Measurements from ENCODE around the gene TNFRSF12A. TPM values are rescaled to one million over a fixed set of nuclear protein-coding genes. Genes with fewer than 3 reads are reported as not detected.
A peak's percentile ranks its signal among the peaks of the same experiment; 100 is the strongest.
"Not testable (repeated sequence)": the region's sequence is repeated elsewhere in the genome, so short reads cannot be mapped to it uniquely, and the experiment has no call there.

TNFRSF12A gene
- total RNA-seq, 1 donor from 2014 or later = 12.3 TPM

GRCh38 chr16:3054965-3055733 lies 35.0 kb downstream of the TNFRSF12A start:
- Histone ChIP-seq H3K9me3 (no peaks in the 10 kb centered on the region), H3K27ac (no peak overlapping the region), H3K36me3 (no peaks in the 10 kb centered on the region), H3K27me3 (no peaks in the 10 kb centered on the region), H3K4me1 (peaks cover 19% of the 10 kb centered on the region), H3K4me3 (no peak overlapping the region)
- DNase-seq (ENCODE audit: extremely low spot score in 2 of 2) = no peak
- intact Hi-C loops (cut with DNase I) = loop anchor here (5.0 kb wide), 2 partner anchors 57 to 107 kb away; partner anchors contain the start of gene ZNF205
- no peak for TF ChIP-seq POLR2AphosphoS5 (IDR thresholded peaks at IDR 0.05; ENCODE audit: insufficient read depth in 1 of 2, low read depth in 1 of 2)
- TF ChIP-seq CTCF (IDR thresholded peaks at IDR 0.05) = no peak
- no peak for TF ChIP-seq POLR2A (IDR thresholded peaks at IDR 0.05)

- not testable (repeated sequence) for H3K36me3 ChIP-seq; DNase-seq (ENCODE audit: extremely low spot score in 2 of 2); H3K27me3 ChIP-seq; H3K27ac ChIP-seq; H3K4me3 ChIP-seq; H3K9me3 ChIP-seq
- H3K4me1 ChIP-seq = peaks cover 19% of the 10 kb centered on the region
- intact Hi-C loops (cut with DNase I) = loop anchor here (5.0 kb wide), 2 partner anchors 57 to 107 kb away; partner anchors contain the start of gene ZNF205
Observed at GRCh38 chr16:3055734-3056115, 35.6 kb downstream of the TNFRSF12A start.

GRCh38 chr16:3056336-3057180 lies 36.4 kb downstream of the TNFRSF12A start:
- H3K4me3 ChIP-seq = no peak overlapping the region
- TF ChIP-seq CTCF (IDR thresholded peaks at IDR 0.05) (no peak), POLR2A (IDR thresholded peaks at IDR 0.05) (no peak), POLR2AphosphoS5 (IDR thresholded peaks at IDR 0.05; ENCODE audit: insufficient read depth in 1 of 2, low read depth in 1 of 2) (no peak)
- H3K27ac ChIP-seq = no peak overlapping the region
- no peaks in the 10 kb centered on the region for H3K36me3 ChIP-seq
- H3K9me3 ChIP-seq = no peaks in the 10 kb centered on the region
- intact Hi-C loops (cut with DNase I) = loop anchor here (5.0 kb wide), 2 partner anchors 56 to 106 kb away; partner anchors contain the start of gene ZNF205
- H3K4me1 ChIP-seq = peaks cover 19% of the 10 kb centered on the region
- DNase-seq (ENCODE audit: extremely low spot score in 2 of 2) = no peak
- no peaks in the 10 kb centered on the region for H3K27me3 ChIP-seq

GRCh38 chr16:3057181-3058138 lies 37.3 kb downstream of the TNFRSF12A start:
- H3K27me3 ChIP-seq = no peaks in the 10 kb centered on the region
- no peak for DNase-seq (ENCODE audit: extremely low spot score in 2 of 2)
- H3K27ac ChIP-seq = no peak overlapping the region
- no peaks in the 10 kb centered on the region for H3K9me3 ChIP-seq
- TF ChIP-seq CTCF (IDR thresholded peaks at IDR 0.05) = no peak
- peaks cover 19% of the 10 kb centered on the region for H3K4me1 ChIP-seq
- intact Hi-C loops (cut with DNase I) = loop anchor here (5.0 kb wide), 2 partner anchors 55 to 105 kb away; partner anchors contain the start of gene ZNF205
- H3K4me3 ChIP-seq = peak overlapping the region; percentile 78 to 80
- H3K36me3 ChIP-seq = no peaks in the 10 kb centered on the region

Measured in vagina (tissue), 2 donors.